Retinal pigment epithelial cell (primary cell): ENCODE measurements around the gene ARMH3.

ENCODE experiments used
- DNase-seq: peaks from one replicate; pipeline ENCODE4 v3.0.0-alpha.2; 2010; ENCODE audit warnings: low read depth
- H3K4me3 ChIP-seq: 2 replicates; pipeline ENCODE4 v1.5.1; 2011; ENCODE audit warnings: mild to moderate bottlenecking, low read length, control low read depth, moderate library complexity
- CTCF ChIP-seq: conservative IDR thresholded peaks from 2 replicates; pipeline ENCODE4 v1.5.1; 2011; ENCODE audit warnings: low read depth, low read length, control low read depth, inconsistent platforms

Gene ARMH3

GRCh38 chr10:101967713-101968112, 88.3 kb downstream of the ARMH3 start:
- H3K4me3 ChIP-seq = no peak overlapping the region
- DNase-seq = no peak
- no peak for TF ChIP-seq CTCF

- no peak for DNase-seq
- no peak for TF ChIP-seq CTCF
- H3K4me3 ChIP-seq = no peak overlapping the region
These were observed 88.9 kb downstream of the ARMH3 start for GRCh38 chr10:101967119-101967518.

GRCh38 chr10:101965075-101965765, 90.8 kb downstream of the ARMH3 start:
- no peak overlapping the region for H3K4me3 ChIP-seq
- DNase-seq = no peak
- TF ChIP-seq CTCF = no peak

- H3K4me3 ChIP-seq = no peak overlapping the region
- DNase-seq = no peak
- TF ChIP-seq CTCF = no peak
These were observed 94.1 kb downstream of the ARMH3 start for GRCh38 chr10:101961591-101962498.

GRCh38 chr10:101960879-101961395, 95.0 kb downstream of the ARMH3 start:
- no peak overlapping the region for H3K4me3 ChIP-seq
- no peak for TF ChIP-seq CTCF
- no peak for DNase-seq

- no peak for TF ChIP-seq CTCF
- DNase-seq = no peak
These were observed 96.5 kb downstream of the ARMH3 start for GRCh38 chr10:101959346-101959916.

More at GRCh38 chr10:101959346-101959916, 96.5 kb downstream of the ARMH3 start:
- H3K4me3 ChIP-seq = no peak overlapping the region
